ENCODE data around the gene C11orf24.

DNA sequence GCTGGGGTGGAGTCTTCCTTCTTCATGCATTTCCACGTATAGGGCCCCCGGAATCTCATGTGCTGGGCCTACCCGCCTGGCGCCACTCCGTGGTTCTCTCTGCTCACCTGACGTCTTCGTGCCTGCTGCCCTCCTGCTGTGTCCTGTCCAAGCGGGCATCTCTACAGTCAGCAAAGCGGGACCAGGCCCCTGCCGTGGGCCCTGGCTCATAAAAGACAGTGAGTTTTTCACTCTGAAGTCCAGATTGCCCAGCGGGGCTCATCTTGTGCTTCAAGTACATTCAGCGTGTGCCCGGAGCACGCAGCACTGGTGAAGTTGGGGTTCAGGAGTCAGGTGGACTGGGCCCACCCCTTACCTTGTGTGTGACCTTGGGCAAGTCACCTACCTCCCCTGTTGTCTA, 17.4 kb downstream of the C11orf24 start:
- TF ChIP-seq POLR2A (IDR thresholded peaks at IDR 0.05), result no peak
- TF ChIP-seq CTCF (IDR thresholded peaks at IDR 0.05), result no peak
- TF ChIP-seq EP300 (IDR thresholded peaks at IDR 0.05), result no peak
